Measurements from ENCODE around the gene MAGEA10. TPM values are rescaled to one million over a fixed set of nuclear protein-coding genes. Genes with fewer than 3 reads are reported as not detected.

Gene MAGEA10
- total and polyA plus RNA-seq, 2 experiments from 2014 or later: not detected

- Histone ChIP-seq H3K9me3 (ENCODE audit: low read depth) (no peaks in the 10 kb centered on the region), H3K4me1 (ENCODE audit: low read depth) (no peaks in the 10 kb centered on the region), H3K27ac (no peak overlapping the region), H3K27me3 (no peaks in the 10 kb centered on the region), H3K4me3 (no peak overlapping the region), H3K36me3 (no peaks in the 10 kb centered on the region)
- no peak for DNase-seq (ENCODE audit: low read depth in 1 of 2, low spot score in 1 of 2)
- TF ChIP-seq CTCF (IDR thresholded peaks at IDR 0.05; ENCODE audit: low read depth, low read length): no peak
Measured at GRCh38 chrX:152117305-152117704, 21.1 kb downstream of the MAGEA10 start.

DNA sequence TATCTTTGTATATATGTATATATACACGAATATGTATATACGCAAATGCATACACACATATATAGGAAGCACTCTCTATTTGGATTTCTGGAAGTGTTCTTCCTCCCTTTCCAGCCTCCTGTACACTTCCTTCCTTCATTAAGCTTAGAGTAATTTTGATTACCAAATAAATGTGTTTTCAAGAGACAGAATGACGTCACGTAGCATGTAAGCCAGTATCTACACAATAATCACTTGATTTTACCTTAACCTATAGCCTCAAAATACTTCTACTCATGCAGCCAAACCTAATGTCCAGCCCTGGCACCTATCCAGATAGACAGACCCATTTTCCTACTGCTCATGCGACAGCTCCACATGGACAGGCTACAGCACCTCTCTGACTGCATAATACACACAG, 29.9 kb downstream of the MAGEA10 start:
- Histone ChIP-seq H3K9me3 (ENCODE audit: low read depth) (no peaks in the 10 kb centered on the region), H3K4me1 (ENCODE audit: low read depth) (no peaks in the 10 kb centered on the region), H3K4me3 (no peak overlapping the region), H3K36me3 (no peaks in the 10 kb centered on the region), H3K27me3 (no peaks in the 10 kb centered on the region), H3K27ac (no peak overlapping the region)
- TF ChIP-seq CTCF (IDR thresholded peaks at IDR 0.05; ENCODE audit: low read depth, low read length): no peak
- DNase-seq (ENCODE audit: low read depth in 1 of 2, low spot score in 1 of 2): no peak

DNA sequence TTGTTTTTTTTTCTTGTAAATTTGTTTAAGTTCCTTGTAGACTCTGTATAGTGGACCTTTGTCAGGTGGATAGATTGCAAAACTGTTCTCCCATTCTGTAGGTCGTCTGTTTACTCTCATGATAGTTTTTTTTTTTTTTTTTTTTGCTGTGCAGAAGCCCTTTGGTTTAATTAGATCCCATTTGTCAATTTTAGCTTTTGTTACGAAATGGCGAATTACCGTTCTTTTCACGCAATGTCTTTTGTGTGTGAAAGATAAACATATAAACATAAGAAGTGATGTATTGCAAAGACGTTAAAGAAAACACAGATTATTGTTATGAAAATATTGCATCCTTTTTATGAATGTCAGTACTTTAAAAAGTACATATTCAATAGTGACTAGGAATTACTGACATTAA, 34.5 kb downstream of the MAGEA10 start:
- H3K4me3 ChIP-seq: no peak overlapping the region
- no peak for TF ChIP-seq CTCF (IDR thresholded peaks at IDR 0.05; ENCODE audit: low read depth, low read length)
- no peak overlapping the region for H3K27ac ChIP-seq
- no peak for DNase-seq (ENCODE audit: low read depth in 1 of 2, low spot score in 1 of 2)
- H3K9me3 ChIP-seq (ENCODE audit: low read depth): no peaks in the 10 kb centered on the region
- no peaks in the 10 kb centered on the region for H3K4me1 ChIP-seq (ENCODE audit: low read depth)
- H3K27me3 ChIP-seq: no peaks in the 10 kb centered on the region
- no peaks in the 10 kb centered on the region for H3K36me3 ChIP-seq

- H3K9me3 ChIP-seq (ENCODE audit: low read depth): no peaks in the 10 kb centered on the region
- no peaks in the 10 kb centered on the region for H3K4me1 ChIP-seq (ENCODE audit: low read depth)
- H3K36me3 ChIP-seq: no peaks in the 10 kb centered on the region
- TF ChIP-seq CTCF (IDR thresholded peaks at IDR 0.05; ENCODE audit: low read depth, low read length): no peak
- no peak overlapping the region for H3K27ac ChIP-seq
- H3K4me3 ChIP-seq: no peak overlapping the region
- DNase-seq (ENCODE audit: low read depth in 1 of 2, low spot score in 1 of 2): no peak
- no peaks in the 10 kb centered on the region for H3K27me3 ChIP-seq
Measured at GRCh38 chrX:152086141-152086540, 52.2 kb downstream of the MAGEA10 start.

Other genes with a start within 250 kb of the MAGEA10 start
- gene MAGEA4, start 225.7 kb downstream of the MAGEA10 start, total RNA-seq: not detected in 2 replicates
- gene MAGEA4, start 225.7 kb downstream of the MAGEA10 start, polyA plus RNA-seq: not detected in 2 replicates
- gene GABRE, start 163.9 kb downstream of the MAGEA10 start, total RNA-seq: 1.5 and 2.5 TPM in 2 replicates
- gene GABRE, start 163.9 kb downstream of the MAGEA10 start, polyA plus RNA-seq: 0.60 and 1.0 TPM in 2 replicates

Measured in cardiac muscle cell (in vitro differentiated cells and primary cell).